ENCODE data around the gene BECN2.
"Not testable (repeated sequence)": the region's sequence is repeated elsewhere in the genome, so short reads cannot be mapped to it uniquely, and the experiment has no call there.

Gene BECN2

DNA sequence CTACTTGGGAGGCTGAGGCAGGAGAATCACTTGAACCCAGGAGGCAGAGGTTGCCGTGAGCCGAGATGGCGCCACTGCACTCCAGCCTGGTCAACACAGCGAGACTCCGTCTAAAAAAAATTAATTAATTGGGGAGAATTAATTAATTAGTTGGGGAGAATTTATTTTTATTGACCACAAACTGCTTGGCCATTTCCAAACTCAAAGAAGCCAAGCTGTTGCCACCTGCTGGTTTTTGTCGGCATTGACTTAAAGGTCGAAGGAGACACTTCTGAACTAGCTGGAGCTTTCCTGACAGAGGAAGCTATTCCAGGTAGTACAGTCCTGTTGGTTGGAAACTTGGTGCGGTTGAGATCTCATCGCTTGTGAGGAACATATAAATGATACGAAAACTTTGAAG, 28.2 kb downstream of the BECN2 start:
- no peak for DNase-seq

DNA sequence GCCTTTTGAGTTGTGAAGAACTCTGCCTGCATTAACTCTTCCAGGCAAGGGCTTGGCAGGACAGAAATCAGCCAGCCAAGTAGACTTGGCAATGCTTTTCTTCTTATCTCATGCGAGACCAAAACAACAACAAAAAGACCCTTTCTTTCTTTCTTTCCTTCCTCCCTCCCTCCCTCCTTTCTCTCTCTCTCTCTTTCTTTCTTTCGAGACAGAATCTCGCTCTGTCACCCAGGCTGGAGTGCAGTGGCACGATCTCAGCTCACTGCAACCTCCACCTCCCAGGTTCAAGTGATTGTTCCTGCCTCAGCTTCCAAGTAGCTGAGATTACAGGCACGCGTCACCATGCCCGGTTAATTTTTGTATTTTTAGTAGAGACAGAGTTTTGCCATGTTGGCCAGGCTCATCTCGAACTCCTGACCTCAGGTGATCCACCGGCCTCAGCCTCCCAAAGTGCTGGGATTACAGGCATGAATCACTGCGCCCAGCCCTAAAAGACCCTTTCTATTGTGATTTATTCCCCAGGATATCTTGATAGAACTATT, 30.9 kb downstream of the BECN2 start:
- not testable (repeated sequence) for DNase-seq

GRCh38 chr1:241990040-241990439, 32.5 kb downstream of the BECN2 start:
- DNase-seq: no peak

DNA sequence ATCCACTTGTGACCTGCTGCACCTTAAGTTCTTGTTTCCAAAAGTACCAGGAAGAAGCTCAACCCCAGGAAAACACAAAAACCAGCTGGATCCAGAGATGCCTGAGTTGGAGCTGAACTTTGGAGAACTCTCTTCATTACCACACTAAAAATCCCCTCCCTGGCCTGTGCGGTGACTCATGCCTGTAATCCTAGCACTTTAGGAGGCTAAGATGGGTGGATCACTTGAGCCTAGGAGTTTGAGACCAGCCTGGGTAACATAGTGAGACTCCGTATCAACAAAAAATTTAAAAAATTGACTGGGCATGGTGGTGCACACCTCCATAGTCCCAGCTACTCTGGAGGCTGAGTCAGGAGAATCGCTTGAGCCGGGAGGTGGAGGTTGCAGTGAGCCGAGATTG, 35.2 kb downstream of the BECN2 start:
- no peak for DNase-seq

- DNase-seq: no peak
Measured at GRCh38 chr1:241994171-241994570, 36.6 kb downstream of the BECN2 start.

GRCh38 chr1:241997401-241997998, 39.9 kb downstream of the BECN2 start:
- no peak for DNase-seq

GRCh38 chr1:241998412-241998921, 40.9 kb downstream of the BECN2 start:
- peak; percentile 43 for DNase-seq

DNA sequence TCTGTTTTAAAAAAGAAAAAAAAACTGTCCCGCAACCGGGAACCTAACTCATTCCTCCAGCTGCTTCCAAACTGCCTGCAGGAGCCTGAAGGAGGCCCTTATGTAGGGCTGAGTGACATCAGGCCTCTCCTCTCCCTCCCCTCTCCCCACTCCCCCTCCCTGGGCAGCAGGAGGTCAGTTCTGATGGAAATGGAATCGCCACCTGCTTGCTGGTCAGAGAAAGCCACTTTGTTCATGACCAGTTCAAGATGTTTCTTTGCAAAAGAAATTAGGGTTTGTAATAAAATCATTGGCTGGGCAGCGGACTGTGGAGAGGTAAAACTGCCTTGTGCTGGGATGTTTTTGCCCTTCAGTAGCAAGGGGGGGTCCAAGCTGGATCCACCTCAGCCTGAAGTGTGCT, 41.5 kb downstream of the BECN2 start, which contains the start of gene MAP1LC3C:
MAP1LC3C (minus strand) TSS at position 73 of the 400 bp plus-strand sequence. CDS start 90 bp downstream, outside the sequence.
- DNase-seq: no peak

DNA sequence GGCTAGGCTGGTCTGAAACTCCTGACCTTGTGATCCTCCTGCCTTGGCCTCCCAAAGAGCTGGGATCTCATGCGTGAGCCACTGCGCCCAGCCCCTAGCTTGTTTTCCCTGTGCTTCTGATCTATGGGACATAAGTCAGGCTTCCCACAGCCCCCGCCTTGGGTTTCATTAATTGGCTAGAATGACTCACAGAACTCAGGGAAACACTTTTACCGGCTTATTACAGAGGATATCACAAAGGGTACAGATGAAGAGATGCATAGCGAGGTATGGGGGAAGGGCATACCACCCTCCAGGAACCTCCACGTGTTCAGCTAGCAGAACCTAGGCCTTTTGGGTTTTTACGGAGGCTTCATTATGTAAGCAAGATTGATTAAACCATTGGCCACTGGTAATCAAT, 42.9 kb downstream of the BECN2 start:
- no peak for DNase-seq

DNA sequence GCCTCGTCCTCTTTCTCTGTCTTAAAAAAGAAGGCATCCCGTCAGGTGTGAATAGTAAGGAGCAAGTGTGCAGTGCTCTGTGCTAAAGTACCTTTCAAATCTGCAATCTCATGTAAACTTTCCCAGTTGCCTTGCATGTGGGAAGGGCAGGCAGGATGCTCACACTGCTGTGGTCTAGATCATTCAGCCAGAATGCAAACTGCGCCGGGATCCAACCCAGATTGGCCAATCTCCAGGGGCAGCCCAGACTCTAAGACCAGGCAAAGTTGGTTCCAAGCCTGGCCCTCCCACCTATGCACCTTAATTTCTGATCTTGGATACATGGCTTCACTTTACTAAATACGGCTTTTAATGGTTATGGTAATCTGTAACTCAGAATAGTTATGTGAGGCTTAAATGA, 44.5 kb downstream of the BECN2 start:
- no peak for DNase-seq

DNA sequence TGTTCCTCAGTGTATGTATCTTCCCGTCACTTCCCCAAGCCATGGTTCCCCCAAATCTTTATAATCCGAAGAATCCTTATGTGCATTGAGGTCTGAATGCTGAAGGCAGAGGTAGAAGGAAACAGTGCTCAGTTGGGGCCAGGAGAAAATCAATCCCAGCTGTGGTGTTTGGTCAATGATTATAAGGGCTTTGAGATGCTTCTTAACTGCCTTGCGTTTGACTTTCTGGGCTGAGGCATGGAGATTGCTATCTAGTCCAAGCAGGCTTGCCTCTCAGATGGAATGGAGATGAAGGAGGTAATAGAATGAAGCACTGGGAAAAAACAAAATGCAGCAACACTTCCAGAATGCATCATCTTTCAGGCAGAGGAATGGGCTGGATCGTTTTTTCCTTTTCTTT, 44.9 kb downstream of the BECN2 start:
- no peak for DNase-seq

DNA sequence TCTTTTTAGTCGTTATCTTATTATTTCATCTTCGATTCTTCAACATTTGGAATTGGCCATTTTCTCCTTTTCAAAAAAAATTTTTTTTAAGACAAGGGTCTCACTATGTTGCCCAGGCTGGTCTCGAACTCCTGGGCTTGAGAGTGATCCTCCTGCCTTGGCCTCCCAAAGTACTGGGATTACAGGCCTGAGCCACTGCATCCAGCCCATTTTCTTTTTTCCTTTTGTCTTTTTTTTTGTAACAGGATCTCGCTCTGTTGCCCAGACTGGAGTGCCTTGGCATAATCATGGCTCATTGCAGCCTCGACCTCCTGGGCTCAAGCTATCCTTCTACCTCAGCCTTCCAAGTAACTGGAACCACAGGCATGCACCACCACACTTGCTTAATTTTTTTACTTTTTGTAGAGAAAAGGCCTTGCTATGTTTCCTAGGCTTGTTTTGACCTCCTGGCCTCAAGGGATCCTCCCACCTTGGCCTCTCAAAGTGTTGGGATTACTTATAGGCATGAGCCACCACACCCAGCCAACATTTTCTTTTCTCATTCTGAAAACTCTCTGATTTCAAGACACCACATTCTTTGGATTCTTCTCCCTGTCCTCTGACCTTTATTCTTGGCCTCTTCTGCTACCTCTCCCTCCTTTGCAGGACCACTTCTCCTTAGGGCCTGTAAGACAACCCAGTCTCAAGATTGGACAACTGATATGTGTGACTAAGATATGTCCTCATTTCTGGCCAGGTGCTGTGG, 47.4 kb downstream of the BECN2 start:
- DNase-seq: no peak

- no peak for DNase-seq
Measured at GRCh38 chr1:242005866-242006535, 48.4 kb downstream of the BECN2 start.

DNA sequence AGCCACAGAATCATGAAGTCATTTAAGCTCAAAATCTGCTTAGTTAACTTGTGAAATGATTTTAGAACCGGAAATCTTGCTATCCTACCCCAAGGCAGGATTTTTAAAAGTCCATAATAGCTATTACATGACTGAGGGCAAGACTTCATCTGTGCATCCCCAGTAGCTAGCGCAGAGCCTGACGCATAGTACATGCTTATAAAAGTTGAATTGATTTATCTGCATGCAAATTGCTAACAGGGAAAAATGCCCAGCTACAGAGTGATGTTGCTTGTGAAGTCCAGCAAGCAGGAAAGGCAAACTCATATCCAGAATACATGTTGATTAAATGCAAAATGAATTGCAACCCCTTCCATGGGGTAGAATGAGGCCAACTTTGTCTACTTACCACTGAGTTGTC, 49.4 kb downstream of the BECN2 start:
- no peak for DNase-seq
